NT2/D1 (cell line): ENCODE results near the gene CCND2.
A peak's percentile ranks its signal among the peaks of the same experiment; 100 is the strongest.

ENCODE experiments used
- DNase-seq: peaks from one replicate; pipeline ENCODE4 v3.0.0-alpha.2; 2011; ENCODE audit warnings: low read depth, low spot score
- H3K27me3 ChIP-seq: 2 replicates; pipeline ENCODE4 v1.6.0; 2011; ENCODE audit warnings: mild to moderate bottlenecking; ENCODE audit not compliant: insufficient read length, insufficient read depth
- H3K36me3 ChIP-seq: 2 replicates; pipeline ENCODE4 v1.6.1; 2011; ENCODE audit warnings: mild to moderate bottlenecking, low read length, mixed read lengths; ENCODE audit not compliant: insufficient read depth, insufficient read length
- H3K4me1 ChIP-seq: 2 replicates; pipeline ENCODE4 v1.5.1; 2011; ENCODE audit not compliant: insufficient read depth, insufficient read length
- H3K4me3 ChIP-seq: 2 replicates; pipeline ENCODE4 v1.5.1; 2011; ENCODE audit warnings: low read depth; ENCODE audit not compliant: insufficient read length
- H3K9ac ChIP-seq: 2 replicates; pipeline ENCODE4 v1.6.0; 2011; ENCODE audit warnings: low read depth; ENCODE audit not compliant: insufficient read length
- H3K9me3 ChIP-seq: 2 replicates; pipeline ENCODE4 v1.5.1; 2011; ENCODE audit warnings: mild to moderate bottlenecking, low read length; ENCODE audit not compliant: insufficient read depth
- SUZ12 ChIP-seq: IDR thresholded peaks from 2 replicates; pipeline ENCODE4 v1.6.1; 2011; ENCODE audit not compliant: insufficient read length, insufficient read depth; ENCODE audit errors: extremely low read depth
- YY1 ChIP-seq: IDR thresholded peaks from 2 replicates; pipeline ENCODE4 v1.6.1; 2011; ENCODE audit not compliant: insufficient read length, insufficient read depth
- ZNF274 ChIP-seq: IDR thresholded peaks from 2 replicates; pipeline ENCODE4 v1.6.1; 2011; ENCODE audit warnings: mild to moderate bottlenecking, low read depth, low read length

Gene CCND2

DNA sequence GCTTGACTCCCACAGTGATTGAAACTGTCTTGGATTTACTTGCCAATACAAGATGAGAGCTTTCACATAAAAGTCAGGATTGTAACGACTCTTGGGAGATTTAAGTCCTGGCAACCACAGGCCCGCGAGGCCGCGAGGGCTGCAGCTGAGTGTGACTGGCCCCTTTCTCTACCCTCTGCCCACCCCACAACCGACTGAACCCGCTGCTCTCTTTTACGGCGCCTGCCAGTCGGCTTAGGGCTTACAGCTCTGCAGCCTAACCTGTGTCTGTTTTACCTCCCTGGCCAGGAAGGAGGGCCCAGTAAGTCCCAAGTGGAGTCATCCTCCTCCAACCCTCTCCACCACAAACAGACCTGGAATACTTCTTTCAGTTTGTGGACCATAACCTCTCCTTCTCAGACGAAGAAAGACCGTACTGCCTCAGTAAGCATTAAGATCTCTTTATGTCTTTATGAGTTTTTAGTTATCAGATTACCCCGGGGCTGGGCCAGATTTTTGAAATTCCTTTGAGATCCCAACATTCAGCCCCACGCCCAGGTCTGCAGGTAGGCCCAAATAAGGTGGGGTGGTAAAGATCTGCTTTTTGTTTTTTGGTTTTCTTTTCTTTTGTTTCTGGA, 34.9 kb downstream of the CCND2 start:
- DNase-seq, result no peak
- Histone ChIP-seq H3K27me3 (no peaks in the 10 kb centered on the region), H3K9ac (peak overlapping the region; percentile 47), H3K4me1 (peaks cover 4% of the 10 kb centered on the region), H3K36me3 (peaks cover 23% of the 10 kb centered on the region), H3K9me3 (no peaks in the 10 kb centered on the region), H3K4me3 (no peak overlapping the region)
- TF ChIP-seq SUZ12 (no peak), YY1 (no peak), ZNF274 (no peak)

DNA sequence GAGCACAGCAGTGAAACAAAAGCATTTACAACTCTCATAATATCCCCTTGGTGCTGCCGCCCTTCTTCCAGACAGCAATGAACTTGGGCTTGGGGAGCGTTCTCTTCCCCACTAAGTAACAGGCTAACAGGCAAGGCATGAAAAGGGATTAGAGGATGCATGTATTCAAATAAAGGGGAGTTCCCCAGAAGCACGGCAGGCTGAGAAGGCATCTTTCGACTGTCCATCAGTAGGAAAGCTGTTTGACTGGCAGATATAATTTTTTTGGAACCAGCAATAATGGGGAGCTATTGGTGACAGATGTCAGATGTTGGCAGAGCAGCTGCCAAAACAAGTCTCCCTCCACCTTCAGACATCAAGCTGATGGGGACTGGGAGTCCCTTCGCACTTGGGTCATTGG, 38.2 kb downstream of the CCND2 start:
- Histone ChIP-seq H3K36me3 (no peaks in the 10 kb centered on the region), H3K9ac (no peak overlapping the region), H3K27me3 (no peaks in the 10 kb centered on the region), H3K9me3 (no peaks in the 10 kb centered on the region), H3K4me1 (peaks cover 4% of the 10 kb centered on the region), H3K4me3 (no peak overlapping the region)
- TF ChIP-seq YY1 (no peak), SUZ12 (no peak), ZNF274 (no peak)
- no peak for DNase-seq

DNA sequence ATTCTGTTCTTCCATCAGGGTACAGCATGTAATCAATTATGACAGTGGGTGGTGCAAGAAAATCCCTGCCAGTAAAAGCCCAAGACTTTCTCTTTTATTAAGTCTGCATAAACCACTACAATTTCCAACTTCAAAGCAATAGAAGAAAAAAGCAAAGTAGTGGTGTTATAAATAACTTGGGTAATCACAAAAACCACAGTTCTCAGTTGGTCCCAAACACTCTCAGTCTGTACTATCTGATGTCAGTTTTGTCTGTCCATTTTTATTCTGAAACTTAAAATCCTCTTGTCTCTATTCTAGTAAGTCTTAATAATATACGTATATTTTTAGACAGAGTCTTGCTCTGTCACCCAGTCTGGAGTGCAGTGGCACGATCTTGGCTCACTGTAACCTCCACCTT, 38.7 kb downstream of the CCND2 start:
- Histone ChIP-seq H3K4me1 (peaks cover 4% of the 10 kb centered on the region), H3K9me3 (no peaks in the 10 kb centered on the region), H3K27me3 (no peaks in the 10 kb centered on the region), H3K9ac (no peak overlapping the region), H3K36me3 (no peaks in the 10 kb centered on the region), H3K4me3 (no peak overlapping the region)
- no peak for DNase-seq
- no peak for TF ChIP-seq SUZ12
- TF ChIP-seq ZNF274, result no peak
- no peak for TF ChIP-seq YY1

- DNase-seq, result no peak
- Histone ChIP-seq H3K9me3 (no peaks in the 10 kb centered on the region), H3K9ac (peak overlapping the region; percentile 89), H3K4me1 (no peaks in the 10 kb centered on the region), H3K4me3 (peak overlapping the region; percentile 81), H3K36me3 (peaks cover 28% of the 10 kb centered on the region), H3K27me3 (peaks cover 2% of the 10 kb centered on the region)
- TF ChIP-seq SUZ12 (no peak), YY1 (no peak)
Observed at GRCh38 chr12:4320497-4320852, 46.9 kb downstream of the CCND2 start.

- Histone ChIP-seq H3K4me1 (no peaks in the 10 kb centered on the region), H3K36me3 (peaks cover 34% of the 10 kb centered on the region), H3K27me3 (peaks cover 2% of the 10 kb centered on the region), H3K4me3 (peak within 1 kb of the TSS; percentile 81), H3K9me3 (no peaks in the 10 kb centered on the region), H3K9ac (peak within 1 kb of the TSS; percentile 95)
- DNase-seq, result peak; percentile 100
- TF ChIP-seq SUZ12 (no peak), ZNF274 (no peak), YY1 (peak; percentile 22)
Observed at GRCh38 chr12:4320853-4321701, 47.5 kb downstream of the CCND2 start, which contains the start of gene TIGAR. Gene TIGAR, plus strand, starts transcription at chr12:4321213. Its CDS starts 59 bp downstream, at chr12:4321272.

- H3K27me3 ChIP-seq, result peaks cover 2% of the 10 kb centered on the region
- DNase-seq, result no peak
- no peak for TF ChIP-seq YY1
- no peak for TF ChIP-seq ZNF274
- no peak for TF ChIP-seq SUZ12
- peak overlapping the region; percentile 29 for H3K4me3 ChIP-seq
- H3K36me3 ChIP-seq, result peaks cover 44% of the 10 kb centered on the region
- H3K9me3 ChIP-seq, result no peaks in the 10 kb centered on the region
- no peak overlapping the region for H3K9ac ChIP-seq
- H3K4me1 ChIP-seq, result no peaks in the 10 kb centered on the region
Observed at GRCh38 chr12:4322726-4323125, 49.2 kb downstream of the CCND2 start.
